AG09309 (cell line): Measurements from ENCODE around the gene COL9A1.

Source experiments
- DNase-seq: peaks from one replicate; pipeline ENCODE4 v3.0.0-alpha.2; 2010; ENCODE audit warnings: low read depth
- H3K4me3 ChIP-seq: 2 replicates; pipeline ENCODE4 v1.5.1; 2011; ENCODE audit warnings: mild to moderate bottlenecking, low read depth, low read length, moderate library complexity; ENCODE audit not compliant: control insufficient read depth
- CTCF ChIP-seq: IDR thresholded peaks from 2 replicates; pipeline ENCODE4 v1.5.1; 2011; ENCODE audit warnings: mild to moderate bottlenecking, low read depth, low read length, inconsistent platforms; ENCODE audit not compliant: insufficient read depth, control insufficient read depth; ENCODE audit errors: missing control alignments

The COL9A1 gene

GRCh38 chr6:70171236-70171635 lies 131.6 kb downstream of the COL9A1 start:
- H3K4me3 ChIP-seq, result no peak overlapping the region
- no peak for TF ChIP-seq CTCF
- no peak for DNase-seq

- H3K4me3 ChIP-seq, result no peak overlapping the region
- TF ChIP-seq CTCF, result no peak
- no peak for DNase-seq
Observed at GRCh38 chr6:70168681-70169377, 134.1 kb downstream of the COL9A1 start.
